GM23338 (cell line): ENCODE results near the gene SORCS2. TPM values are rescaled to one million over a fixed set of nuclear protein-coding genes. Genes with fewer than 3 reads are reported as not detected.

Experiments used
- ATAC-seq: fragments of 200-7000 bp; cut with Tn5 transposase; 3 replicates; pipeline ENCODE4 v1.9.1; 2020
- DNase-seq: peaks from one replicate; pipeline ENCODE4 v3.0.0-alpha.2; 2015; ENCODE audit warnings: low spot score
- H2AFZ ChIP-seq: fragments of 200-600 bp; sonication (generic); 2 replicates; pipeline ENCODE4 v1.8.0; 2016; ENCODE audit warnings: antibody characterized with exemption, mild to moderate bottlenecking, moderate library complexity
- H3F3A ChIP-seq: fragments of 200-600 bp; sonication (generic); replicated peaks from 2 replicates; pipeline ENCODE4 v1.8.0; 2017; ENCODE audit warnings: antibody characterized with exemption, mixed run types, low read depth
- H3K27ac ChIP-seq: fragments of 200-600 bp; sonication (generic); 2 replicates; pipeline ENCODE4 v1.6.1; 2016; ENCODE audit warnings: low read depth
- H3K27me3 ChIP-seq: fragments of 200-600 bp; sonication (generic); 2 replicates; pipeline ENCODE4 v1.8.0; 2016; ENCODE audit warnings: mild to moderate bottlenecking, mixed run types, moderate library complexity; ENCODE audit not compliant: insufficient read depth
- H3K36me3 ChIP-seq: fragments of 200-600 bp; sonication (generic); 2 replicates; pipeline ENCODE4 v1.8.0; 2016; ENCODE audit warnings: mild to moderate bottlenecking; ENCODE audit not compliant: insufficient read depth
- H3K4me1 ChIP-seq: fragments of 200-600 bp; sonication (generic); 2 replicates; pipeline ENCODE4 v1.8.0; 2016; ENCODE audit warnings: mild to moderate bottlenecking, moderate library complexity; ENCODE audit not compliant: insufficient read depth
- H3K4me2 ChIP-seq: fragments of 200-600 bp; sonication (generic); 2 replicates; pipeline ENCODE4 v1.7.1; 2017; ENCODE audit warnings: mixed run types
- H3K4me3 ChIP-seq: fragments of 200-600 bp; sonication (generic); 2 replicates; pipeline ENCODE4 v1.6.1; 2016; ENCODE audit warnings: mixed run types
- H3K79me2 ChIP-seq: fragments of 200-600 bp; sonication (generic); replicated peaks from 2 replicates; pipeline ENCODE4 v1.8.0; 2017; ENCODE audit warnings: mild to moderate bottlenecking; ENCODE audit not compliant: insufficient read depth
- H3K9me2 ChIP-seq: fragments of 200-600 bp; sonication (generic); 2 replicates; pipeline ENCODE4 v1.8.0; 2017; ENCODE audit not compliant: insufficient read depth
- H4K20me1 ChIP-seq: fragments of 200-600 bp; sonication (generic); replicated peaks from 2 replicates; pipeline ENCODE4 v1.8.0; 2017; ENCODE audit warnings: mild to moderate bottlenecking; ENCODE audit not compliant: insufficient read depth
- H3K27ac Mint-ChIP-seq: 2 replicates; pipeline ENCODE4 v1.8.0; 2020; ENCODE audit warnings: inconsistent platforms, mild to moderate bottlenecking, moderate library complexity, mixed read lengths
- H3K27me3 Mint-ChIP-seq: 3 replicates; pipeline ENCODE4 v1.8.0; 2022; ENCODE audit warnings: low read depth, mild to moderate bottlenecking, moderate library complexity, mixed read lengths, inconsistent platforms; ENCODE audit not compliant: insufficient read depth, poor library complexity
- H3K36me3 Mint-ChIP-seq: 3 replicates; pipeline ENCODE4 v1.8.0; 2021; ENCODE audit warnings: low read depth, mild to moderate bottlenecking, inconsistent platforms, moderate library complexity, mixed read lengths
- H3K4me1 Mint-ChIP-seq: 3 replicates; pipeline ENCODE4 v1.8.0; 2020; ENCODE audit warnings: mild to moderate bottlenecking, inconsistent platforms, mixed read lengths
- H3K4me3 Mint-ChIP-seq: 3 replicates; pipeline ENCODE4 v1.8.0; 2021; ENCODE audit warnings: moderate library complexity, mild to moderate bottlenecking, inconsistent platforms, mixed read lengths
- H3K9me3 Mint-ChIP-seq: 3 replicates; pipeline ENCODE4 v1.8.0; 2020; ENCODE audit warnings: moderate library complexity, mild to moderate bottlenecking, inconsistent platforms, mixed read lengths
- CREB1 ChIP-seq: fragments of 250-450 bp; sonication (Bioruptor Pico); IDR thresholded peaks from 2 replicates; pipeline ENCODE4 v1.5.0; 2020; ENCODE audit warnings: low read depth, mild to moderate bottlenecking, moderate library complexity
- CTCF ChIP-seq, 2 experiments: fragments of 200-600 bp in 1 of 2; sonication (generic) in 1 of 2; conservative IDR thresholded peaks; 2 replicates each; pipeline versions ENCODE4 v1.5.1 to v1.6.1; 2016 to 2017; ENCODE audit warnings: antibody characterized with exemption in 2 of 2, low read depth in 2 of 2, mild to moderate bottlenecking in 2 of 2, moderate library complexity in 1 of 2
- ETS1 ChIP-seq: IDR thresholded peaks from 2 replicates; pipeline ENCODE4 v1.6.1; 2016; ENCODE audit warnings: antibody characterized with exemption
- EZH2 ChIP-seq: fragments of 200-600 bp; sonication (generic); IDR thresholded peaks from one replicate; pipeline ENCODE4 v1.8.0; 2017; ENCODE audit warnings: antibody characterized with exemption, mild to moderate bottlenecking, low read depth; ENCODE audit not compliant: unreplicated experiment
- EZH2phosphoT487 ChIP-seq: fragments of 200-600 bp; sonication (generic); IDR thresholded peaks from one replicate; pipeline ENCODE4 v1.8.1; 2018; ENCODE audit warnings: antibody characterized with exemption; ENCODE audit not compliant: unreplicated experiment
- JUNB ChIP-seq: IDR thresholded peaks from one replicate; pipeline ENCODE4 v1.6.1; 2016; ENCODE audit warnings: antibody characterized with exemption; ENCODE audit not compliant: unreplicated experiment
- NANOG ChIP-seq: IDR thresholded peaks from 2 replicates; pipeline ENCODE4 v1.6.1; 2016; ENCODE audit warnings: antibody characterized with exemption, borderline replicate concordance
- POLR2AphosphoS5 ChIP-seq: IDR thresholded peaks from 2 replicates; pipeline ENCODE4 v1.6.1; 2016; ENCODE audit warnings: antibody characterized with exemption, low read depth
- REST ChIP-seq: IDR thresholded peaks from one replicate; pipeline ENCODE4 v1.6.1; 2018; ENCODE audit warnings: antibody characterized with exemption; ENCODE audit not compliant: unreplicated experiment
- STAT1 ChIP-seq: IDR thresholded peaks from one replicate; pipeline ENCODE4 v1.6.1; 2016; ENCODE audit warnings: antibody characterized with exemption; ENCODE audit not compliant: unreplicated experiment
- ZNF114 ChIP-seq: fragments of 250-450 bp; sonication (Bioruptor Pico); IDR thresholded peaks from 2 replicates; pipeline ENCODE4 v1.5.0; 2020; ENCODE audit warnings: mild to moderate bottlenecking, moderate library complexity
- ZNF331 ChIP-seq: fragments of 250-450 bp; sonication (Bioruptor Pico); IDR thresholded peaks from 2 replicates; pipeline ENCODE4 v1.5.0; 2020; ENCODE audit warnings: low read depth, mild to moderate bottlenecking, moderate library complexity
- ZNF462 ChIP-seq: fragments of 250-450 bp; sonication (Bioruptor Pico); IDR thresholded peaks from 2 replicates; pipeline ENCODE4 v1.5.0; 2020; ENCODE audit warnings: mild to moderate bottlenecking, moderate library complexity
- polyA plus RNA-seq: library from polyadenylated mRNA; unstranded; fragments of >200 nt; fragmentation: Nextera tagmentation; extraction: Ambion mirVana; gene quantifications from 2 replicates; pipeline ENCODE4 v1.2.1, GENCODE V29; 2016
- total RNA-seq: library from RNA; depleted of rRNA; stranded (reverse); fragments of >200 nt; shearing (Covaris generic); gene quantifications from 2 replicates; pipeline ENCODE4 v1.2.3, GENCODE V29; 2014

The SORCS2 gene
- total and polyA plus RNA-seq, 2 experiments from 2014 or later: 0.47 to 2.4 TPM

- Mint-ChIP-seq H3K27me3 (peaks cover 5% of the 10 kb centered on the region), H3K36me3 (no peaks in the 10 kb centered on the region), H3K9me3 (no peaks in the 10 kb centered on the region), H3K4me1 (peaks cover 3% of the 10 kb centered on the region; the same call in 1 of the 3 replicates), H3K27ac (no peak overlapping the region), H3K4me3 (no peak overlapping the region)
- no peak overlapping the region for H3K27ac ChIP-seq
- H3K79me2 ChIP-seq: no peaks in the 10 kb centered on the region
- H4K20me1 ChIP-seq: no peaks in the 10 kb centered on the region
- DNase-seq: no peak
- no peak overlapping the region for H3K4me2 ChIP-seq
- no peak overlapping the region for H3K4me3 ChIP-seq
- no peak overlapping the region for H2AFZ ChIP-seq
- no peaks in the 10 kb centered on the region for H3F3A ChIP-seq
- TF ChIP-seq REST (no peak), ETS1 (no peak), ZNF462 (CRISPR knock-in tag) (no peak), CREB1 (CRISPR knock-in tag) (no peak), ZNF331 (CRISPR knock-in tag) (no peak), STAT1 (no peak), ZNF114 (no peak), EZH2phosphoT487 (no peak), CTCF (conservative IDR thresholded peaks at IDR 0.05; ENCODE audit: low read depth in 2 of 2) (no peak), JUNB (no peak), POLR2AphosphoS5 (no peak), NANOG (no peak), EZH2 (no peak)
- H3K27me3 ChIP-seq: no peaks in the 10 kb centered on the region
- no peaks in the 10 kb centered on the region for H3K4me1 ChIP-seq
- no peak for ATAC-seq
- peaks cover 11% of the 10 kb centered on the region; the same call in 1 of the 2 replicates for H3K9me2 ChIP-seq
- H3K36me3 ChIP-seq: no peaks in the 10 kb centered on the region
These were observed 373.1 kb downstream of the SORCS2 start for GRCh38 chr4:7565483-7565882.
